ENCODE results near the gene RPIA. TPM values are rescaled to one million over a fixed set of nuclear protein-coding genes. Genes with fewer than 3 reads are reported as not detected.

The RPIA gene
- total RNA-seq, 2 donors from 2014 or later = 4.1 to 4.7 TPM

GRCh38 chr2:88707003-88707402 lies 15.5 kb downstream of the RPIA start:
- no peak overlapping the region for H3K27ac ChIP-seq
- TF ChIP-seq CTCF (IDR thresholded peaks at IDR 0.05) = no peak
- H3K36me3 ChIP-seq = no peaks in the 10 kb centered on the region
- H3K4me3 ChIP-seq = no peak overlapping the region
- H3K4me1 ChIP-seq (ENCODE audit: control insufficient read depth in 1 of 2, low read depth in 2 of 2) = no peaks in the 10 kb centered on the region
- H3K9me3 ChIP-seq = no peaks in the 10 kb centered on the region
- no peak for ATAC-seq (ENCODE audit: insufficient number of reproducible peaks, low FRiP score, low read depth)
- no peak for DNase-seq (ENCODE audit: low spot score)
- no peaks in the 10 kb centered on the region for H3K27me3 ChIP-seq (replicated peaks; ENCODE audit: insufficient read depth)

DNA sequence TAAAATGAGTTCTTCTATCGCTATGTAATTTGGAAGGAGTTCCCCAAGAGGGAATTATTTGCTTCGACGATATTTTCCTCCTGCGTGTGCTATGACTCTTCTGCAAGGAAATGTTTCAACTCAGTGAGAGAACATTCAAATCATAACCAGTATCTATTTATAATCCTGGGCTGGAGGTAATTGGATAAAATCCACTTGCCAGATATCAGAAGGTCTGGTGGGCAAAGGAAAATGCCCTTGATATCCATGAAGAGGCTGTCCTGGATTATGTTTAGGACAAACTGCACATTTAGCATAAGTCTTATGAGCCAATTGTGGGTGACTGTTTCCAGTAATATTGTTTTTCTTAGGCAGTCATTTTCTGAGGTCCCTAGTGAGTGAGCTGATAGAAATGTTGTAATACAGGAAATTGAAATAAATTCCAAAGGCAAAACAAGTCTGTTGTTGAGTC lies 17.7 kb downstream of the RPIA start:
- no peak overlapping the region for H3K27ac ChIP-seq
- H3K4me1 ChIP-seq (ENCODE audit: control insufficient read depth in 1 of 2, low read depth in 2 of 2) = no peaks in the 10 kb centered on the region
- H3K27me3 ChIP-seq (replicated peaks; ENCODE audit: insufficient read depth) = no peaks in the 10 kb centered on the region
- H3K4me3 ChIP-seq = no peak overlapping the region
- no peak for ATAC-seq (ENCODE audit: insufficient number of reproducible peaks, low FRiP score, low read depth)
- H3K9me3 ChIP-seq = no peaks in the 10 kb centered on the region
- DNase-seq (ENCODE audit: low spot score) = no peak
- no peak for TF ChIP-seq CTCF (IDR thresholded peaks at IDR 0.05)
- H3K36me3 ChIP-seq = no peaks in the 10 kb centered on the region

- H3K4me1 ChIP-seq (ENCODE audit: control insufficient read depth in 1 of 2, low read depth in 2 of 2) = no peaks in the 10 kb centered on the region
- no peaks in the 10 kb centered on the region for H3K27me3 ChIP-seq (replicated peaks; ENCODE audit: insufficient read depth)
- DNase-seq (ENCODE audit: low spot score) = no peak
- no peaks in the 10 kb centered on the region for H3K9me3 ChIP-seq
- ATAC-seq (ENCODE audit: insufficient number of reproducible peaks, low FRiP score, low read depth) = no peak
- no peak overlapping the region for H3K27ac ChIP-seq
- TF ChIP-seq CTCF (IDR thresholded peaks at IDR 0.05) = no peak
- H3K36me3 ChIP-seq = no peaks in the 10 kb centered on the region
- no peak overlapping the region for H3K4me3 ChIP-seq
These were observed 19.8 kb downstream of the RPIA start for GRCh38 chr2:88711289-88711688.

DNA sequence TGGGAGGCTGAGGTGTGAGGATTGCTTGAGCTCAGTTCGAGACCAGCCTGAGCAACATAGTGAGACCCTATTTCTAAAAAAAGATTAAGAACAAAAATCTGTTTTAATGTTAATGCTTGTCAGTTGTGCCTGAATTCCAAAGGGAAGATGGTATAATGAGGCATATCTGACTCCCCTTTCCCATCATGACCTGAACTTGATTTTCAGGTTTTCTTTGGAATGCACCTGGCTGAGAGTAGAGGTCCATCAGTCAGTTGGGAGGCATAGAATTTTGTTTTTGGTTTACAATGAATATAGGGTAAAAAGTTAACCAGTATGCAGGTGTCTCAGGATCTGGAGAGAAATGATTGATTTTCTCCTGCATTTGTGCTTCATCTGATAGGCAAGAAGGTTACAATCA lies 20.4 kb downstream of the RPIA start:
- TF ChIP-seq CTCF (IDR thresholded peaks at IDR 0.05) = no peak
- no peaks in the 10 kb centered on the region for H3K9me3 ChIP-seq
- ATAC-seq (ENCODE audit: insufficient number of reproducible peaks, low FRiP score, low read depth) (no peak), DNase-seq (ENCODE audit: low spot score) (no peak)
- no peak overlapping the region for H3K4me3 ChIP-seq
- no peaks in the 10 kb centered on the region for H3K36me3 ChIP-seq
- no peaks in the 10 kb centered on the region for H3K27me3 ChIP-seq (replicated peaks; ENCODE audit: insufficient read depth)
- H3K27ac ChIP-seq = no peak overlapping the region
- H3K4me1 ChIP-seq (ENCODE audit: control insufficient read depth in 1 of 2, low read depth in 2 of 2) = no peaks in the 10 kb centered on the region

DNA sequence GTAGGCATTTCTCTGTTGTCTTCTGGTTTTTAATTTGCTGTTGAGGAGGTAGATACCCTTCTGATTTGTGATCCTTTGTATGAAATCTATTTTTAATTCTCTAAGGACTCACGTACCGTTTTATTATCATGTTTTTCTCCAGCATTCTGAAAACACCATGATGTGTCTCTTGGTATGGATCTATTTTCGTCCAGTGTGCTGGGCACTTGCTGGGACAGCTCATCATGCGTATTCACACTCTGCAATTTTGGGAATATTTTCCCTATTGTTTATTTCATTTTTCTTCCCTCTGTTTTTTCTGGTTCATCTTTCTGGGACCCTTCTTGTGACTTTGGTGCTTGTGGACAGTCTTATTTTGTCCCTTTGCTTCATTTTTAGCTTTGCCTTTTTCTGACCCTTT lies 21.9 kb downstream of the RPIA start:
- no peak for TF ChIP-seq CTCF (IDR thresholded peaks at IDR 0.05)
- H3K36me3 ChIP-seq = no peaks in the 10 kb centered on the region
- ATAC-seq (ENCODE audit: insufficient number of reproducible peaks, low FRiP score, low read depth) = no peak

More for the DNA sequence above, 21.9 kb downstream of the RPIA start:
- DNase-seq (ENCODE audit: low spot score) = no peak
- peaks cover 0 to 11% of the 10 kb centered on the region in 2 donors for H3K4me1 ChIP-seq (ENCODE audit: control insufficient read depth in 1 of 2, low read depth in 2 of 2)
- no peaks in the 10 kb centered on the region for H3K27me3 ChIP-seq (replicated peaks; ENCODE audit: insufficient read depth)
- no peak overlapping the region for H3K4me3 ChIP-seq
- no peaks in the 10 kb centered on the region for H3K9me3 ChIP-seq
- no peak overlapping the region for H3K27ac ChIP-seq
